A375 (cell line): ENCODE measurements around the gene B3GALNT2. TPM values are rescaled to one million over a fixed set of nuclear protein-coding genes. Genes with fewer than 3 reads are reported as not detected.

Source experiments
- small RNA-seq: library from RNA; depleted of rRNA; stranded (forward); fragments of <200 nt; gene quantifications from one replicate; pipeline ENCODE3, GENCODE V24; 2014
- total RNA-seq: library from RNA; depleted of rRNA; stranded (reverse); fragments of >200 nt; shearing (Covaris generic); gene quantifications from 2 replicates; pipeline ENCODE4 v1.2.3, GENCODE V29; 2014; rRNA removed

The B3GALNT2 gene
- total RNA-seq, result 46.9 and 59.0 TPM in 2 replicates

GRCh38 chr1:235504122-235504493 lies at the start of gene B3GALNT2:
Gene B3GALNT2, minus strand, starts transcription at chr1:235504452. Its CDS starts 200 bp downstream, at chr1:235504252.

Small RNA genes lying within 50 kb of the gene (small RNA-seq; reads per million reads assigned to genes)
- gene MTCO3P46, result not detected
- not detected for gene MTND4LP21
- gene RPS21P1, result not detected

Other genes with a start within 250 kb of the B3GALNT2 start
- gene ARID4B, start 176.3 kb downstream of the B3GALNT2 start, total RNA-seq, result 30.5 and 43.0 TPM in 2 replicates
- 18.8 and 20.1 TPM in 2 replicates for gene GGPS1, start 175.9 kb downstream of the B3GALNT2 start, total RNA-seq
- 55.7 and 57.8 TPM in 2 replicates for gene TBCE, start 137.0 kb downstream of the B3GALNT2 start, total RNA-seq
- gene GNG4, start 145.3 kb upstream of the B3GALNT2 start, total RNA-seq, result 16.3 and 23.9 TPM in 2 replicates